Stimulated activated CD4-positive, alpha-beta T cell treated with anti-CD3 and anti-CD28 coated beads, Interleukin-12 subunit alpha, Interleukin-12 subunit beta, amount 100 ng/mL, for 48 hours (primary cell): Measurements from ENCODE around the gene MAPK11.

Experiments used
- DNase-seq, 3 donors: peaks; one replicate each; pipeline ENCODE4 v3.0.0-alpha.2; 2020; ENCODE audit warnings: low read depth in 2 of 3, low spot score in 1 of 3

Gene MAPK11

DNA sequence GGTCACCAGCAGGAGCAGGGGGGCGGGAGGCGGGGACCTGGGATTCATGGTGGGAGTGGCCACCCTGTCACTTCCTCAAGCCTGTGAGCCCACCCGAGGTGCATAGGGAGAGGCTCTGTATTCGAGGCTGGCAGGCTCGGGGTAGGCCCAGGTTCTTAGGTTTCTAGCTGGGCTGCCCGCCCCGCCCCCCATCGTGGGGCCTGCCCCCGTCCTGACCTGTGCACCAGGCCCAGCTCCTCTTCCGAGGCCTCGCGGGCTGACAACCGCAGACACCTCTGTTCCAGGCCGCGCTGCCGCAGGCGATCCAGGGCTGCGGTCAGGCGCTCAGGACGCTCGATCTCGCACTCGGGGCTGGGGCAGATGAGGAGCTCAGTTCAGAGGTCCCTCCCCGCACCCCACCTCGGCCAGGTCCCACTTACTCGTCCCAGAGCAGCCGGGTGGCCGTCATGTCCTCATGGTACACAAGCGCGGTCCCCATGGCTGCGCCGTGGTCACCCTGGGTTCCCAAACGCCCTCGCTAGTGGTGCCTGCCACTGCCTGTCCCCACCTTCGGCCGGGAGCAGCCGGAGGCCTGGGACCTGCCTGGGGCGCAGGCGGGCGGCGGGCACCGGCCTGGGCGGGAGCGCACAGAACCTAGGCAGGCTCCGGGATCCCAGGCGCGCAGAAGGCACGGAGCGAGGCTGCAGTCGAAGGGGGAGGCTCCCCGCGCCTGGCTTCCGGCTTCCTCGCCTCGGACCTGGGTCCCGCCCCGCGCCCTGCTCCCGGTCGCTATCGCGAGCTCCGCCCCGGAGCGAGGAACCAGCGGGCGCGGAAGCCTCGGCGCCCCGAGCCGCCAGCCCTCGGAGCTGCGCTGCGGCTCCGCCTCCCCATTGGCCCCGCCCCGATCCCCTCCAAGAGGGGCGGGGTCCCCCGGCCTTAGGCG, 19.4 kb downstream of the MAPK11 start, which contains the start of gene HDAC10:
Gene HDAC10 (minus strand): TSS at position 711 of the 922 bp plus-strand sequence. CDS start 233 bp downstream, at position 478.
- DNase-seq: peak; percentile 74 to 83 (median 75)

DNA sequence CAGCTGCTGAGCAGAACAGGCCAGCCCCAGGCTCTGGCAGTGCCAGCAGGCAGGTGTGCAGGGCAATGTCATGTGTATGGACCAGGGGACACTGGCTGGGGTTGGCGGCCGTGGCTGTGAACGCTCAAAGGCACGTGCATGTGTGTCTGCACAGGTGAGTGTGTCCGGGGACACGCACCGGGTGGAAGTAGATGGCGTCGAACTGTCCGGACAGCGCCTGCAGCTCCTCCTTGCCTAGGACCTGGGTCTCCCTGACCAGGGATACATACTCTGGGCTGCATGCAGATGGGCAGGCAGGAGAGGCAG, 20.0 kb downstream of the MAPK11 start:
- DNase-seq: no peak

DNA sequence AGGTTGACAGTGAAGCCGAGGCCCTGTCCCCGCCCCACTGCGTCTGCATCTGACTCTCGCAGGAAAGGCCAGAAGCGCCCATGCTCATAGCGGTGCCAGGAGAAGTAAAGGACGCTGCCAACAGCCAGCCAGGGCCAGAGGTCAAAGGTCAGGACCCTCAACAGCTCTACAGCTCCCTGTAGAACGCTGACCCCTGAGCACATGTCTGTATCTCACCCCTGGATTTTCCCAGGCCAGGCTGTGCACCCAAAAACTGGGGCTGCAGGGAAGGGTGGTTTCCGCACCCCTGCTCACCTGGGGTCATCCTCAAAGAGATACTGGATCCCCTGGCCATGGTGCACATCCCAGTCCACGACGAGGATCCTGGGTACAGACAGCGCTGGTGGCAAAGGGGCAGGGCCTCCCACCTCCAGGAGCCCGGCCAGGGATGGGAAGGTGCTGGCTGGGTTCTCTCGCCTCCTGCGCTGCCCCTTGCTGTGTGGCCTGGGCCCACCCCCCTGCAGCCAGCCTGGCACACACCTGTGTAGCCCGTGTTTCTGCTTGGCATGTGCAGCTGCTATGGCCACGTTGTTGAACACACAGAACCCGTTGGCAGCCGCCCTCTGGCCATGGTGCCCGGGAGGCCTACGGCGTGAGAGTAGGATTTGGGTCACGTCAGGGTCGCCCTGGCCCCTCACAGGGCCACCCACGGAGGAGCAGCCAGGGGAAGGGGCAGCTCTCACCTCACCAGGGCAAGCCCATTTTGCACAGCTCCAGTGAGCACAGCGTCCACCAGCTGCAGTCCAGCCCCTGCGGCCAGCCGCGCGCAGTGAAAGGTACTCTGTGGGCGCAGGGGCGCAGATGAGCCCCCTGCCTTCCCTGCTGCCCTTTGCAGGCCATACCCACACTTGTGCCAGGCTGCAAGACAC, 20.6 kb downstream of the MAPK11 start:
- no peak for DNase-seq

DNA sequence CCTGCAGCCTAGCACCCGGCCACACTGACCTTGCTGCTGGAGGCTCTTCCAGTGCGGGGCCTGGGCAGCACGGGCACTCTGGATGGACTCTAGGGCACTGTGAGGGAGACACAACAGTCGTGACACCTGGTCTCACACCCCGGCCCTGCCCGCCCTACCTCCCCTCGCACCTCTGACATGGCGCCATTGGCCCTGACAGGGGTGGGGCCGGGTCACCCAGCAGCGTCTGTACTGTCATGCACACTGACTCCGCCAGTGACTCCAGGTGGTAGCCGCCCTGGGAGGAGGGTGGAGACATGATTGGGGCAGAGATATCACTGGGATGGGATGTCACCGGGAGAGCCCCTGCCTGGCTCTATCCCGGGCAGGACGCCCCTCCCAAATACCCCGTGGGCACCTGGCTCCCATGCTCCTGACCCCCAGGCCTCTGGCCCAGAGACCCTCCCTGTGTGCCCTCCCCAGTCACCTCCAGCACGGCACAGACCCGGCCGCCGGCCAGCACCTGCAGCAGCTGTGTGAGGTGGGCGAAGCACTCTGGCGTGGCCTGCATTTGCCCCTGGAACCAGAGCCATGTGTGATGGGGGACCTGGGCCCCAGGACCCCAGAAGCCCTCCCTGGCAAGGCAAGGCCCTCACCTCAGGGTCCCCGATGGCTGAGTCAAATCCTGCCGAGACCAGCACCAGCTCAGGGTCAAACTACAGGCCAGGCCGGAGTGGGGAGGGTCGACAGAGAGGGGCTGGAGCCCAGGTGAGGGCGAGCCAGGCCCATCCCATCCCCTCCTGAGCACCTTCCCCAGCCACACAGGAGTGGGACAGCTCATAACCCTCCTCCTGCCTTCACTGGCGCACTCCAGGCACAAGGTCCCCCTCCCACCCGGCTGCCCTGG, 21.7 kb downstream of the MAPK11 start:
- DNase-seq: no peak

DNA sequence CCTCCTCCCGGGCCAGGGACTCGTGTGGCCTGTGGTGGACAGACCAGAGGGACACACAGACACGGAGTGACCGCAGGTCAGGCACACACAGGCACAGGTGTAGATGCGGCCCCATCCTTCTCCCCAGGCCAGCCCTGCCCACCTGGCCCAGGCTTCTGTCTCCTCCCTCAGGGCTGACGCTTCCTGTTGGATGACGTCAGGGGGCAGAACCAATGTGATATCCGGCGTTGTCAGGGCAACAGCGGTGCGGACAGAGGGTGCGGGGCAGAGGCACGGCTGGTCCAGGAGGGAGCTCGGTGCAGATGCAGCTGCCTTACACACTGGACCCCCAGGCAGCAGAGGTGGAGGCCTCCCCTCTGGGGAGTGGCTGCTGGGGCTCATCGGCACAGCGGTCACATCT, 22.4 kb downstream of the MAPK11 start:
- DNase-seq: no peak

DNA sequence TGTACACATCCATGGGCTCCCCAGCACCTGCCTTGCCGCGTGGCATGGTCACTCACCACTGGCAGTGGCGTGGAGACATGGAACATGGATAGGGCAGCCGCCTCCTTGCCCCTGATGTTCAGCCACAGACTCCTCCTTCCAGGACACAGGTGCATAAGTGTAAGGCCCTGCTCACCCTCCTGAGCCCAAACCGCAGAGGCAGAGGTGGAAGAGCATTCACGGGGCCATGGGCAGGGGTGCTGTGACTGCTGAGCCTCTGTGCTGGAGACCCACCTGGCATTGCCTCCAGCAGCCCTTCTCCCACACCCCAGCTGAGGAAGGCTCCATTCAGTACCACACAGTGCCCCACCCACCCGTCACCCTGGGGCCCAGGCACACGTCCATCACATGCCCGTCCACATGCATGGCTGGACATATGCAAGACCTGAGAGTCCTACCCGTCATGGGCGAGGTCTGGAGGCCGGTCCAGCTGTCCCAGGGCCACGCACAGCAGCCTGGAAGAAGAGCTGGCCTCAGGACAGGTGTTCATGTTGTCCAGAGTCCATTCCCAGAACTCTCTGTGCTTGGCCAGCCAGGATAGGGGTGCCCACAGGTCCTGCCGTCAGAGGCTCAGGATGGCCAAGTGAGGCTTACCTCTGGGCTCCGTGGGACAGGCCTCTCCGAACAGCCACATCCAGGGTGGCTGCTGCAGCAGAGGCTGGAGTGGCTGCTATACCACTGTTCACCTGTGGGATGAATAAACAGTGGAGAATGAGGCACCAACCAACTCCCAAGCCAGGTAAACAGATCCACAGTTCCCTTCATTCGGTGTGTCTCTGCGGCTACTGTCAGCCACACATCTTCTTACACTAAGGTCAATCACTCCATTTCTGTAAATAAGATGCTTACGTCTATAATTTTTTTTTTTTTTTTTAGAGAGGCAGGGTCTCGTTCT, 23.7 kb downstream of the MAPK11 start:
- no peak for DNase-seq

DNA sequence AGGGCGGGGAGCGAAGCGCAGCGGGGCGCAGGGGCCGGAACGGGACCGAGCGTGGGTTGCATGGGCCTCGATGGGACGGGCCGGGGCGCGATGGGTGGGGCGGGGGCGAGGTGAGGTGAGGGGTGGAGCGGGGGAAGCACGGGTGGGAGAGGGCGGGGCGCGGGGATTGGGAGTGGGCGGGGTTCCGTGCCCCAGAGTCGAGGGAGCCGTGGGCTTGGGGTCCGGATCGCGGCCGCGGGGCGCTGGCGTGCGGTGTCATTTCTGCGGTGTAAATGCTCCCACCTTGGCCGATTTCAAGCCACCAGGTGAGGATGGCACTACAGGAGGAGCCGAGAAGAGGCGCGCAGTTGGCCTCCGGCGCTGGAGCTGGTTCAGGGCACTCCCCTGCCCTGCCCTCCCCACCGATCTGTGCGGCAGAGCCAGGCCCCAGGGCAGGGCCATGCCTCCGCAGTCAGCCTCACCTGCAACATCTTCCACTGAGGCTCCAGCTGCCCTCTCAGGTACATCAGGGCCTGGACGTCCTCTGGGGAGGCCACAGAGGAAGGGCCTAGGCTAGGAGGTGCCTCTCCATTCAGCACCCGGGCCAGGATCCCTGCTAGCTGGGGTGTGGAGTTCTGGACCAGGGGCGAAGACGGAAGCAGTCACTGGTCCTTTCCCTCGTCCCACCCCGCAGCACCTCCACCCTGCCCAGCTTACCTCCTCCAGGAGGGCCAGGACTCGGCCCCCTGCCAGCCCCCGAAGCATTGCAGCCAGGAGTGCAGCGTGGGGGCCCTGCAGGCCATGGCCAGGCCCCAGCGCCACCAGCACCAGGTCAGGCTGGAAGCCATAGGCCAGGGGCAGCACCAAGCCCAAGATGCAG, 24.7 kb downstream of the MAPK11 start:
- no peak for DNase-seq

DNA sequence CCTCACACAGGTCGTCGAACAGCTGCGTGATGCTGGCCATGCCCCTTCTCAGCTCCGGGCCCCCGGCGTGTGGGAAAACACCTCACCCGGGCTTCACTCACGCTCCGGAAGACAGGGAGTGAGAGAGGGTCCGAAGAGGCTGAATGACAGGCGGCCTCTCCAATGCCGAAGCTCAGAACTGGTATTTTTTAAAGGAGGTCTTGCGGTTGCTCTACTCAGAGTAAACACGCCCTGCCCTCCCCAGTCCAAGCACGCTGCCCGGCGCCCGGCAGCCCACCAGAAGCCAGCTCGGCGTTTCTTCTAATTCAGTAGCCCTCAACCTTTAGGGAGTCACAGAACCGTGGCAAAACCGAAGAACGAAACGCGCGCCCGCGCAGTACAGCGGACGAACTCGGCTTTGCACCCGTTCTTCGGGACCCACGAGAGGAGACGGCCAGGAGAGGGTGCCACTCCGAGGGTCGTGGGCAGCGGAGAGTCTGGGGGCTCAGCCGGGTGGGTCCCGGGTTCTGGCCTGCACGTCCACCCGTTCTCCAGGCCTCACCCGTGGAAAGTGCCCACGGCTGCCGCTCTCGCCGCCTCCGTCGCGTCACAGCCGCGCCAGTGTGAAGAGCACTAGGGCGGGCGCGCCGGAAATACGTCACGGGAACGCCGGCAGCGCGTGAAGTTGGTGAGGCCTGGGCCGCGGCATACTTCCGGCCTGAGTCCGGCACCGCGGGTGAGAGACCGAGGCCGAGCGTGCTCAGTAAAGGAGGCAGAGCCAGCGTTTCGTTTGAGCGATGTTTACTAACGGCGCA, 25.6 kb downstream of the MAPK11 start, which contains the start of gene TUBGCP6:
Gene TUBGCP6 (minus strand): TSS at position 604 of the 794 bp plus-strand sequence. CDS start 564 bp downstream, at position 40.
- peak; percentile 80 to 92 (median 83) for DNase-seq

DNA sequence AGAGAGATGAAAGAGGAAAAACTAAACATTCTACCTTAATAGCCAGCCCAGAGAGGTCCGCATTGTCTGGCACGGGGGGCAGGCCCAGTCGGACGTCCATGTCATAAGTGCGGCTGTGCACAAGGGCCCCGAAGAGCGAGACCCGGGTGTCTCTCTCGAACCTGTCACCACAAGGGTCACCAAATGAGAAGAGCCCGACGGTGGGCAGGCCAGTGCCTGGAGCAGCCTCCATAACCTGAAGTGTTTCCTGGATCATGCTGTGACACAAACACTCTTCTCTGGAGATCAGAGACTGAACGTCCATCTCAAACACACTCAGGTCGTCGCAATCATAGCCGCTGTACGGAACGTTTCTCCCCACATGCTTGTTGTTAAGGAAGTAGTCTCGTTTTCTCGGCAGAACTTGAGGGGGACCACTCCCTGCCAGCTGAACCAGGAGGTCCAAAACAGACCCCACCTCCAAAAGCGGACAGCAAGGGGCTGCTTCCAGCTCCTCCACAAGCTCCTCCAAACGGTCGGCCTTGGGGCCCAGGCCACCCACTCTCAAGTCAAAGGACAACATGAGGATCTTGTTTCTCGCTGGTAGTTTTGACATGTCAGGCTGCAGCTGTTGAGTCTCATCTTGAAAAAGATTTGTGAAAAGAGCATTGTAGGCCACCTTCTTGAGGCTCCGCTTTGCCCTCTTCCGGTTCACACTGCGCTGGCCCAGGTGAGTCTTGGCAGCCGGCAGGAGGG, 26.3 kb downstream of the MAPK11 start:
- no peak for DNase-seq

DNA sequence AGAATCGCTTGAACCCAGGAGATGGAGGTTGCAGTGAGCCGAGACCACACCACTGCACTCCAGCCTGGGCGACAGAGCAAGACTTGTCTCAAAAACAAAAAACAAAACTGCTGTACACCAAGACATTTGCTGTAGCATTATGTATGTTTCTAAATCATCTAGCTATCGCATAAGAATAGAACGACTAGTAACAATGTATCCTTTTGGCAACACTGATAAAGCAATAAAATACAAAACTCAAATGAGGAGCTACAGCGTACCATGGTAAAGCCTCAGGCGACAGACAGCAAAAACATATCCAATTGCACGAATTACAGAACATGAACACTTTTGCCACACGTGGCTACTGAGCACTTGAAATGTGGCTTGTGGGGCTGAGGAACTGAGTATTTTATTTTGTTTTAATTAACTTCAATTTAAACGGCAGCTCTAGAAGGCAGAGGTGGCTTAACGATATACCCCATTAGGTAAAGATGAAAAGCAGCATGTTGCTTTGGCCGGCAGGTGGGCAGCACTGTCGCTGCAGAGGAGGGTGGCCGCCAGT, 27.7 kb downstream of the MAPK11 start:
- DNase-seq: no peak

DNA sequence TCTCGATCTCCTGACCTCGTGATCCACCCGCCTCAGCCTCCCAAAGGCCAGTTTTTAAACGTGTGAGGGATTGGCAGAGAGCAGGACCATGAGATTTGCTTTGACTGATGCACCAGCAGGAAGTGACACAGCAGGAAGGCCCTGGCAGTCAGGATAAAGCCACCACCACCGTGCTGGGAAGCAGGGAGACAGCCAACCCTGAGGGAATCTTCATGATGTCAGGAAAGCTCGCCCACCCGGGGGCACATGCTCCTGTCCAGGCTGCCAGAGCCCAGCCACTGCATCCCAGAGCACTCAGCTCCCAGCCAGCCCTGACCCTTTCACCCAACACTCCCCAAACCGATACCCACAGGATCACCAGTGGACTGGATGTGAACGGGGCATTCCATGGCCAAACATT, 31.4 kb downstream of the MAPK11 start:
- DNase-seq: no peak

DNA sequence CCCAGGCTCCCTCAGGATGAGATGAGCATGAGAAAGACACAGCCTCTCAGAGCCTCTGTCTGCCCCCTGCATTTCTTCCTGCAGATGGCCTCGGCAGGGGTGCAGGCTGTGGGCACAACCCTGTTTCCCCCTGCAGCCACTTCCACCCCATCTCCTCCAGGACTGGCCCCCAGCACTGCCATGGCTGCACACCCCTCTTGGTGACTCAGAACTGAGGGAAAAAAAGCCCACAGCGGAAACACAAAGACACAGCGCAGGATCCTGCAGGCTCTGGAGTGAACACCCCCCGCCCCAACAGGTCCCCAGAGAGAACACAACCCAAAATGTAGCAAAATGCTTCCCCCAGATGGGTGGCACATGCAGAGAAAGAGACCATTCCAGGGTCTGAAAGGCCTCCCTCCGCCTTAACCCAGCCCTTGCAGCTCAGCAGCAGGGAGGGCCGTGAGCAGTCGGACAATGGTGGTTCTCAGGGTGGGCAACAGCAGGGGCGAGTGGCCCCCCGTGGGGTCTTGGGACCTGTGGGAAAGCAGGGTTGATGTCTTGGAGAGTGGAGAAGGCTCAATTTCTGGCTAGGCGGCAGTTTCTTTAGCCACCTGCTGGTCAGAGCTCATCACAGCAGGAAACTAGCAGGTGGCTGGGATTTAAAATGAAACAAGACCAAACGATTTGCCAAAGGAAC, 33.3 kb downstream of the MAPK11 start:
- no peak for DNase-seq

DNA sequence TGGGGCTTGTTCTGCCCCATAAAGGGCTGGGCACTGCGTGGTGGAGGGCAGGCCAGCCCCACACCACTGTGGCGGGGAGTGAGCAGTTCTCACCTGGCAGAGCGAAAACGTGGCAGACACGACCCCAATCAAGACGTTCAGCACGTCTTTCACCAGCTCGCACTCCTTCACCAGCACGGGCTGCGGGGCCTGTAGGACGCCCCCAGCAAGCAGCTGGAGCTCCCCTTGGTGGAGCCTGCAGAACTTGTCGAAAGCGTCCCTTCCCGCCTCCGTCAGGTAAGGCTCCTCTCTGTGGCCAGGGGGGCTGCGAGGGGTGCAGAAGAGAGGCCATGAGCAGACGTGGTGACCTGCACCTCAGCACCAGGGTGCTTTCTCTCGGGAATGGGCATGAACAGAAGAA, 37.0 kb downstream of the MAPK11 start:
- no peak for DNase-seq

DNA sequence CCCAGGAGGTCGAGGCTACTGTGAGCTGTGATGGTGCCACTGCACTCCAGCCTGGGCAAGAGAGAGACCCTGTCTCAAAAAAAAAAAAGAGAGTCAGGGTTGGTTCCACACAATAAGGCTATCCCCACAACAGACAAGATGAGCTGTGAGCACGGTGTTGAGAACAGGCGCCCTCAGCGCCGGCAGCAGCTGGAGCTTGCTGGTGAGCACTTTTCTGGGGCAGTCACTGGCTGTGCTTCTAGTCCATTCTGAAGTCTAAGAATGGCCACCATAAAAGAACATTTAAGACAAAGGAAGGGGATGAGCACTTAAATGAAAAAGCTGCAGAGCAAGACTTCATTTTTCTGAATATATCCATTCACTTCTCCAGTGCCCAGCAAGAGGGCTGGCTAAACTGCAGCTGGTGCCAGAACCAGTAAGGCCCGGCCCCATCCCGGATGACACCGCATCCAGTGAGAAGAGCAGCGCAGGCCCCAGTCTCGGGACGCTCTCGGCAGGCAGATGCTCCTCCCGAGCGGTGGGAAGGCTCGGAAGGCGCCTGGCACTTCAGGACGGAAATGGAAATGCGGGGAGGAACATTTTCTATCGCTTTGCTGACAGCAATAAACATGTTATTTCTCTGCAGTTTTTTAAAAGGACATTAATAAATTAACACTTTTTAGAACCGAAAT, 37.6 kb downstream of the MAPK11 start:
- no peak for DNase-seq

DNA sequence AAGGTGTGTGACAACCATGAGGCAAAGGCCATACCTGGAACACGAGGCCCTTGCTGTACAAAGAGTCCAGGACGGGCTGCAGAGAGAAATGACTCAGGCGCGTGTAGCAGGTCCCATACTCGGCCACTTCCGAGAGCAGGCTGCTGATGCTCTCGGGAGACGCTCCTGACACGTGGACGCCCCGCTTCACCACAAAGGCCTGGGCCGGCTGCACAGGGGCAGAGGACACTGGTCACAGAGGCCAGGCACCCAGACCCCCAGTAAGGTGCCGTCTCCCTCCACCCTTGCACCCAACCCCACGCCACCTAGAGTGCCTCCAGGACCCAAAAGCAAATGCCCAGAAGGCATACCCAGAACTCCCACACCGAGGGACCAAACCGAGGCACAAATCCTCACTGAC, 40.8 kb downstream of the MAPK11 start:
- DNase-seq: no peak

DNA sequence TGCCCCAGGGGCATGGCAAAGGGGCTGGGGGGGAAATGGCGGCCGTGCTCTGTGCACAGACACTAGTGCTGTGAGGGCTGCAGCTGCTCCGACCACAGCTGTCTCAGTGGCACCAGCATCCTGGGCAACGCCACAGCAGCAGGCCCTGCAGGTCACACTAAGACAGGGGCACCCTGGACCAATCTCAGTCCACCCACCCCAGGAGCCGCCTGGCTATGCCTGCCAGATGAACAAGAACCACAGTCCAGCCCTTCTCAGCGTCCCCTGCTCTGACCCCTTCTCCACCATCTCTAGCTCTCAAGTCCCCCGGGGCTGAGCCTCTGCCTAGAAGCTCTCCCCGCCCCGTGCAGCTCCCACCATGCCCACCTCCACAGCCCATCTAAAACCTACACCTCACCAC, 41.8 kb downstream of the MAPK11 start:
- DNase-seq: no peak
